HG02571 (cell line): ENCODE data around the gene PPM1K.

ENCODE experiments used
- ATAC-seq: cut with Tn5 transposase; IDR thresholded peaks from one replicate; pipeline ENCODE4 v1.9.1; 2021; ENCODE audit warnings: mild to moderate bottlenecking, moderate library complexity; ENCODE audit not compliant: unreplicated experiment

PPM1K gene

DNA sequence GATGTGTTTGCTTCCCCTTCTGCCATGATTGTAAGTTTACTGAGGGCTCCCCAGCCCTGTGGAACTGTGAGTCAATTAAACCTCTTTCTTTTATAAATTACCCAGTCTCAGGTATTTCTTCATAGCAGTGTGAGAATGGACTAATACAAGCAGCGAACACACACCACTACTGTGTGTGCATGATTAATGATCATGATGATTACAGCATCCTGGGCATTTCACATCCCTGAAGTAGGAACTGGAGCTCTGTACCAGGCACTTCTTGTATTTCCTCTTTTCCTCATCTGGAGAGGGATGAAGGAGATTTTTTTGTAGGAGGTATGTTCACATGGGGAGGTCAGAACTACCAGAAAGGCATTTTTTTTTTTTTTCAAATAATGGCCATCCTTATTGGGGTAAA is 60.8 kb downstream of the PPM1K start:
- no peak for ATAC-seq

DNA sequence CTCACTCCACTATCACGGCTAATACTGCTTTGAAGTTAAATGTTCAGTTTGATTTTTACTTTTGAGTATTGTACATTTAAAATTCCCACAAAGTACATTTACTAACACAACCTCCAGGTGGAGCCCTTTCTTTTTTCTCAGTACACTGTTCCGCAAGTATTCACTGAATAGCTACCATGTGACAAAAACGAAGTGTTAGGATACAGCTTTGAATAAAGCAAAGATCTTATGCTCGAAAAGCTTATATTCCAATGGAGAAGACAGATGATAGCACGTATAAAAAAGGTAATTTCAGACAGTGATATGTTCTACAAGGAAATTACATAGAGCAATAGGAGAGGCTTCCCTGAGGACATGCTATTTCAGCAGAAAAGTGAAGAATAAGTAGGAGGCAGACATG is 65.3 kb downstream of the PPM1K start:
- no peak for ATAC-seq

- ATAC-seq = no peak
Measured at GRCh38 chr4:88217169-88217568, 67.2 kb downstream of the PPM1K start.

DNA sequence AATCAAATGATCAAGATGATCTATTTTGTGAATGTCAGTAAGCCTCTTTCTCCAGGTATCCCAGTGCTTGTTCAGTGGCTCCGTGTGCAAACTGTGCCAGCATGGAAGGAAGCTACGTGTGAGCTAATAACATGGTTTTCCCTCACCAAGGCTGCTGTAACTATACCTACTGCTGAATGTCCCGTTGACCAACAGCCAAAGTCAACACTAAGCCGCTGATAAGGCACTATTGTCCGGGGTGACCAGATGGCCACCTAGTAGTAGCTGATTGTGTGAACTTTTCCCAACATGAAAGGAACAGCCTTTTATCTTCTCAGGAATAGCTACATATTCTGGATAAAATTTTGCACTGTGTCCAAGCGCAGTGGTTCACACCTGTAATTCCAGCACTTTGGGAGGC is 68.0 kb downstream of the PPM1K start:
- ATAC-seq = no peak

DNA sequence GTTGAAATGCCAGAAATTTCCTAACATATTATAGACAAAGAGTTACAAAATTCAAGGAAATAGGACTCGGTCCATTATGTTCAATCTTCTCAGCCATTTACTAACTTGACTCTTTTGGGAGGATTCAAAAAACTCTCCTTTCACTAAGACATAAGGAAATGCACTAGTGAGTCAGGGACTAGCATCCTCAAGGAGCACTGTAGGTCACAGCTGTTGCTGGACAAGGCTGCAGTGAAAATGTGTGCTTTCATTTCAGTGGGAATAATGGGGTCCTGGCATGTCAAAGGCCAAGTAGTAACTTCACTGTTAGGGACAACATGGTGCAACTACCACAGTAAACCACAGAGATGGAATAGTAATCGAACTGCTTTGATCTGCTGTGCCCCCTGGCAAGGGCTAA is 69.0 kb downstream of the PPM1K start:
- no peak for ATAC-seq

GRCh38 chr4:88212253-88212561 is 72.2 kb downstream of the PPM1K start:
- ATAC-seq = no peak

- no peak for ATAC-seq
Measured at GRCh38 chr4:88211473-88212252, 72.7 kb downstream of the PPM1K start.

GRCh38 chr4:88208156-88208555 is 76.2 kb downstream of the PPM1K start:
- ATAC-seq = no peak
